ENCODE data around the gene PDCD11.

DNA sequence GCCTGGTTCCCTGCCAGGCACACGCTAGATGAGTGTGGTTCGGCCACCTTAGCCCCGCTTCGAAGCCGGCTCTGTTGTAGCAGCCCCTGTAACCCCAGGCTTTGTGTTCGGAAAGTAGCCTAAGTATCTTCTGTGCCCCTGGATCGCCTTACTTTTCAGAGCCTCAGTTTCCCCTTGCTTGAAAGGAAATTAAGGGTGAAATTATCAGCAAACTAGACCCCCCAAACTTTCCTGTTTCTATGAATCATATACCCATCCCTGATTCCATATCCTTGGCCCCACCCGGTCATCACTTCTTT is 312 bp downstream of the PDCD11 start:
- TF ChIP-seq EP300 (IDR thresholded peaks at IDR 0.05) (no peak), POLR2AphosphoS5 (IDR thresholded peaks at IDR 0.05) (no peak)
- TF ChIP-seq, protein P1, sequence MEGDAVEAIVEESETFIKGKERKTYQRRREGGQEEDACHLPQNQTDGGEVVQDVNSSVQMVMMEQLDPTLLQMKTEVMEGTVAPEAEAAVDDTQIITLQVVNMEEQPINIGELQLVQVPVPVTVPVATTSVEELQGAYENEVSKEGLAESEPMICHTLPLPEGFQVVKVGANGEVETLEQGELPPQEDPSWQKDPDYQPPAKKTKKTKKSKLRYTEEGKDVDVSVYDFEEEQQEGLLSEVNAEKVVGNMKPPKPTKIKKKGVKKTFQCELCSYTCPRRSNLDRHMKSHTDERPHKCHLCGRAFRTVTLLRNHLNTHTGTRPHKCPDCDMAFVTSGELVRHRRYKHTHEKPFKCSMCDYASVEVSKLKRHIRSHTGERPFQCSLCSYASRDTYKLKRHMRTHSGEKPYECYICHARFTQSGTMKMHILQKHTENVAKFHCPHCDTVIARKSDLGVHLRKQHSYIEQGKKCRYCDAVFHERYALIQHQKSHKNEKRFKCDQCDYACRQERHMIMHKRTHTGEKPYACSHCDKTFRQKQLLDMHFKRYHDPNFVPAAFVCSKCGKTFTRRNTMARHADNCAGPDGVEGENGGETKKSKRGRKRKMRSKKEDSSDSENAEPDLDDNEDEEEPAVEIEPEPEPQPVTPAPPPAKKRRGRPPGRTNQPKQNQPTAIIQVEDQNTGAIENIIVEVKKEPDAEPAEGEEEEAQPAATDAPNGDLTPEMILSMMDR (IDR thresholded peaks at IDR 0.05), result no peak

Measured in stomach (tissue), 4 donors.